ENCODE data around the gene CAND1.

- no peak for TF ChIP-seq POLR2A (IDR thresholded peaks at IDR 0.05)
- no peak for TF ChIP-seq CTCF (IDR thresholded peaks at IDR 0.05)
Measured at GRCh38 chr12:67306712-67307111, 37.6 kb downstream of the CAND1 start.
